ENCODE data around the gene CMSS1.

Gene CMSS1

DNA sequence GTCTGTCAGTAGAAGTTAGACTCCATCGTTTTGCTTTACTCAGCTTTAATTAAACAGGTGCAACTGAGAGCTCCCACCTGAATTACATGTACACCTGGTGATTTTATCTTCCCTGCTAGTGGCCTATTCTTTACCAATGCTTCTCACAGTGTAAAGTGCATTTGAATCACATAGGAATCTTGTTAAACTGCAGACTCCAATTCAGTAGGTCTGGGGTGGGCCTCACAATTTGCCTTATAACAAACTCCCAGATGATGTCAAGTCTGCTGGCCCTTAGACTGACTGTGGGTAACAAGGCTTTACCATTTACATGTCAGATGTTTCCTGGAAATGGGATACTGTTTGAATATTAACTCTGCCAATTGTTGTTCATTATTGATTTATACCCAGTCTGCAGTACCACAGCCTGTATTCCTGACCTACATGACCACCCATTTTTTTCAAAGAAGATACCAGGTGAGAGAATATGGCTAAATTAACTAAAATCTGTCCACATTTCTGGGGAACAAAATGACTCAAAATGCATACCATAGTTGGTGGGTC lies 37.2 kb downstream of the CMSS1 start:
- DNase-seq (ENCODE audit: low spot score) = no peak

DNA sequence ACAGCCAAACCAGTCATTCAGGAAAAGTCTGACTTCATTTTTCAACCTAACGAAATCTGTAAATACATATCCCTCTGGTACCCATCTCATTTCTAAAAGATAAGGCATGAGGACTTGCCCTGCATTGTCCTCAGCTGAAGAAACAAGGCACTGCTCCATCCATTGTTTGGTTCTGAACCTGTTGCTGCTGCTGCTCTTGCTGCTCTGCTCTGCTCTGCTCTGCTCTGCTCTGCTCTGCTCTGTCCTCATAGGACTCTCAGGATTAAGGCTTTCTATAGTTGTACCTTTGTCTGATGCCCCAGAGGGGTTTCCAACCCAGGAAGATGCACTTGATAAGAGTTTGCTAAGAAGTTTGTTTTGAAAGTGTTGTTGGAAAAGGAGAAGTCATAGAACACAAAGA lies 38.2 kb downstream of the CMSS1 start:
- no peak for DNase-seq (ENCODE audit: low spot score)

GRCh38 chr3:99856437-99857220 lies 39.0 kb downstream of the CMSS1 start:
- no peak for DNase-seq (ENCODE audit: low spot score)

DNA sequence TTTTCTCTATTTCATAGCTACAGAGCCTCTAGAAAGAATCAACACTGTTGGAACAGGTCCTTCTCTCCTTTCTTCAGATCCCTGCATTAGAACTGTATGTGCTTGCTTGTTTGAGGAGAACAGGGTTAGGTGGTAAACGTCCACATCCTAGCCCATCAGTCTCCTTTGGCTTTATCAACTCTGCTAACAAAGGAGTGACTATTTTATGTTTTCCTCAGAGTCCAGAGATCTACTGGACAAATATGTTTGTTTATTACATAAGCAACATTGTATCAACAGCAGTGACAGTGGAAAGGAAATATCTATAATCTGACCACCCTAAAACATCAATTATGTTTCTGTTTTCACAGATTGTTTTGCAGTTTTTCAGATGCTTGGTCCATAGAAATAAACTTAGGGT lies 39.6 kb downstream of the CMSS1 start:
- no peak for DNase-seq (ENCODE audit: low spot score)

DNA sequence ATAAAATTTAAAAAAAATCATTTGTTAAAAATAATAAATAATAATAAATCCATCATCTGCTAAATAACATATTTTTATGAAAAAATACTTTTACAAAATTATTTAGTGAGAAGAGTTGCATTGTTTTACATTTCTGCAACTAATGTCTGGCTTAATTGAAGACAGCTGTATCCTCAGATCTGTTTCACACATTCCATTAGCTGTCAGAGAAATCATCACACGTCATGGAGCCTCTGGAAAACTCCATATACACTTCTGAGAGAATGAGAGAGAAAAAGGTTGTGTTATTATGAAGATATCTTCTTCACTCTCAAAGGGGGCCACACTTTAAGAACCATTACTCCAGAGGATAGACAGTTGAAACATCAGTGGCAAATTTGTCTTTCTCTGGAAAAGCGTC lies 40.8 kb downstream of the CMSS1 start:
- DNase-seq (ENCODE audit: low spot score) = no peak

GRCh38 chr3:99859825-99860224 lies 42.2 kb downstream of the CMSS1 start:
- DNase-seq (ENCODE audit: low spot score) = peak; percentile 85

DNA sequence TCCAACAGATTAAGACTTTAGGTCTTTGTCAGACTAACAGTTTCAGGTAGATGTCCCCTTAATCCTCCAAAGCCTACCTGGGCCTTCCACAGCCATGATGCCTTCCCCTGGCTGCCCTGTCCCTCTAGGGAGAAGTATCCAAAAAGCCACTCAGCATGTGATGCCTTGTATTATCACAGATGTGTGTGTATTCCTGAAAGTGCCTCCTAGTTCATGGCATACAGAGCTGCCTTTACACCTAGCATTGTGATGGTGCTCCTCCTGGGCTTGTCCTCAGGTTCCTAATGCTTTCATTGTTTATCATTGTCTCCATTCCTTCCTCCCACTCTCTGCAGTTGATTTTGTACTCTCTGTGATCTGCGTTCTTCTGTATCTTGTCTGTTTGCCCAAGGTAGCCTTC lies 43.6 kb downstream of the CMSS1 start:
- no peak for DNase-seq (ENCODE audit: low spot score)

DNA sequence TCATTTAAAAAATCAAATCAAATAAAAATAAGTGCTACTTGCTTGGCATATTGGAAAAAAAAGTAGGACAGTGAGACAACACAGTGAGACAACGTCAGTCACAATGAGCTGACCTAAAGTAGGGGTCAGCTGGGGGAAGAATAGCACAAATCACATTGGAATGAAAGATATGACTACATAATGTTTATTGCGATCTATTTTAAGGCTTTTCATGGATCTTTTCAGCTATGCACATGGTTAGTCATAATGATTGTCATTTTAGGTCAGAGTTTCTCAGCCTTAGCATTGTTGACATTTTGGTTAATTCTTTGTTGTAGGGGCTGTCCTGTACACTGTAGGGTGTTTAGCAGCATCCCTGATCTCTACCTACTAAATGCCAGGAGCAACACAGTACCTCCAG lies 44.5 kb downstream of the CMSS1 start:
- peak; percentile 65 for DNase-seq (ENCODE audit: low spot score)

DNA sequence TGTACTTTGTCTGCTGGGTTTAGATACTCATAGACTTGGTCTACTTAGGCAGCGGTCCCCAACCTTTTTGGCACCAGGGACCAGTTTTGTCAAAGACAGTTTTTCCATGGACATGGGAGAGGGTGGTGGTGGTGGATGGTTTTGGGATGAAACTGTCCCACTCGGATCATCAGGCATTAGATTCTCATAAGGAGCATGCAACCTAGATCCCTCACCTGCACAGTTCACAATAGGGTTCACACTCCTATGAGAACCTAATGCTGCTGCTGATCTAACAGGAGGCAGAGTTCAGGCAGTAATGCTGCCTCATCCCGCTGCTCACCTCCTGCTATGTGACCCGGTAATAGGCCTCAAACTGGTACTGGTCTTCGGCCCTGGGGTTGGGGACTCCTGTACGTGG lies 45.3 kb downstream of the CMSS1 start:
- no peak for DNase-seq (ENCODE audit: low spot score)

DNA sequence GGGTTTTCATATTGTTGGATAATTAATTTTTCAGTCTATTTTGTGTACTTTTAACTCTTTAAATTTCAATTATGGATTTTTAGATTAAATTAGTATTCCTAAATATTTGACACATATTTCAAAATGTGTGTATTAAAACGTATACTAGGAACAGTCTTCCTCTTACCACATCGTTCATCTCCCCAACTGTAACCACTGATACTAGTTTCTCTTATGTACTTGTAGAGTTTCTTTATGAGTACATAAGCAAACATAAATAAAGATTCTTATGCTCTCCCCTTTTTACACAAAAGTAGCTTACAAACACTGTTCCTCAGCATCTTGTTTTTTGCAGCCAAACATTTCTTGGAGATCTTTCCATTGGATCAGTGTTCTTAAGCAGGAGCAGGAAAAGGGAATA lies 45.9 kb downstream of the CMSS1 start:
- no peak for DNase-seq (ENCODE audit: low spot score)

DNA sequence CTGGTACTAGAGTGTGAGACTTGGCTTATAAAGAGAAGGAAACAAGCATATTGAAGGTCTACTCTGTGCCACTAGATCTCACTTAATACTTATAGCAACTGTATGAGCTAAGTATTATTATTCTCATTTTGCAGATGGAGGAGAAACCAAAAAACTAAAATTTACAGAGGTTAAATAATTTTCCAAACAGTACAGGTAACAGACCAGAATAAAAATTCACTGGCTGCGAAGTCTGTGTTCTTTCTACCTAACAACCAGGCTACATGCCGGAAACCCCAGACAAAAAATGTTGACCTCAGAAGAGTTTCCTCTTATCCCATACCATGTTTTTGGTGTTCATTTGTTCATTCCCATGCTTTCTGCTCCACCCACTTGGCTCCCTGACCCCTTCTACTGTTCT lies 46.6 kb downstream of the CMSS1 start:
- DNase-seq (ENCODE audit: low spot score) = no peak

DNA sequence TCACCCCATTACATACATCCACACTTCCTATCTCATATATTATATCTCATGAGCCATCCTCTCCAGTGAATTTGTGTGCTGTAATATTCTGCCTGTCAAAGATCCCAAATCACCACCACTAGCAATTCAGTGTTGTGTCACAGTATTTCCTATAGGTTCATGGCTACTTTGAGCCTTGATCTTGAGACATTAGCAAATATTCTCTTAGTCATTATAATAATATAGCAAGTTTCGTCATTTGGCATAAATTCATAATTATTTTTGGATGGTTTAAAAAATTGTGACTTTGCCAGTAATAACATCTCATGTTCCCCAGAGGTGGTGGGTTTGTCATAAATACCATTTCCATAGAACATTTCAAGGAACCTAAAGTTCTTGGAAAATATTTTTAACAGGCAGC lies 47.7 kb downstream of the CMSS1 start:
- no peak for DNase-seq (ENCODE audit: low spot score)

GRCh38 chr3:99866261-99866761 lies 48.6 kb downstream of the CMSS1 start:
- peak; percentile 69 for DNase-seq (ENCODE audit: low spot score)

DNA sequence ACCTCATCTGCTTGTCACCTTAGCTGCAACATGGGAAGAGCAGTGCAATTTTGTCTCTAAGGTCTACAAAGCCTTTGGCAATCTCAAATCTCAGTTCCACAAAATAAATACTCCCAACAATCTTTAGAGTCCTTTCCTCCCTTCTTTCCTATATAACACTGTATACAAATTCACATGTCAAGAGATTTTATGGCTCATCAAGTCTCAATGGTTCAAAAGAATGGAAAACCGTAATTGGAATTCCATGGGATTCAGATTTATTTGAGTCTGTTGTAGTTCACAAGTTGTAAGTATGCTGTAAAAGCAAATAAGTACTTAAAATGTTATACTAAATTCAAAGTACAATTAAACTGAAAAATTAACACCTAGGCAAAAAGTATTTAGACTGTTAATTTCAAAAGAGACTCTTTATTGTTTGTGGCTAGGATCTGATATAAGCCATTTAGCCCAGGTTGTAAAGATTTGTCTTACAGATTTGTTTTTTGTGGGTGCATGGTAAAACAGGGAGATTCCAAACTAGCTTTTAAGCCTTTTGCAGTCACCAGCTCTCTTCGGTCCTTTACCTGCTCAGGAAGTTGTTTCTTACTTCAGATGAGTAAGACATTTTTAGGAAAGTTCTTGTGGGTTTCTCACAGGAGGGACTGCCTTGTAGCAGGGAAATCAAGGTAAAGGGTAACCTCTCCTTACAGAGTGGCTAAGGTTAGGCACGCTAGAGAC lies 50.1 kb downstream of the CMSS1 start:
- no peak for DNase-seq (ENCODE audit: low spot score)

GRCh38 chr3:99868311-99868646 lies 50.6 kb downstream of the CMSS1 start:
- DNase-seq (ENCODE audit: low spot score) = no peak

DNA sequence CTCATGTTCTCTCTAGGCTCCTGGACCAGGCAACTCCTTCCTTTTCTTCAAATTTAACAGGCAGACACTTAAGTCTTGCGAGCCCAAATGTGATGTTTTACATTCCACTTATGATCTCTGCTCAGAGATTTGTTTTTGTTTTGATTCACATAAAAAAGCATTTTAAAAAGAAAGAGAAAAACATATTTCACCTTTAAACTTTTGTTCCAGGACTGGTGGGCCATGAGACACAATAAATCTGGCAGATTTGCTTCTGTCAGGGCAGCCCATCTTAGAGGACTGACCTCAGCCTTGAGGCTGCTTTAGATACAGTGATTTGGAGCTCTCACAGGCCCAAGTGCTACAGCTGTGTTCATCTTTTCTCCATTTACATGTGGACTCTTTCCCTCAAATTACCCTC lies 52.0 kb downstream of the CMSS1 start:
- no peak for DNase-seq (ENCODE audit: low spot score)

DNA sequence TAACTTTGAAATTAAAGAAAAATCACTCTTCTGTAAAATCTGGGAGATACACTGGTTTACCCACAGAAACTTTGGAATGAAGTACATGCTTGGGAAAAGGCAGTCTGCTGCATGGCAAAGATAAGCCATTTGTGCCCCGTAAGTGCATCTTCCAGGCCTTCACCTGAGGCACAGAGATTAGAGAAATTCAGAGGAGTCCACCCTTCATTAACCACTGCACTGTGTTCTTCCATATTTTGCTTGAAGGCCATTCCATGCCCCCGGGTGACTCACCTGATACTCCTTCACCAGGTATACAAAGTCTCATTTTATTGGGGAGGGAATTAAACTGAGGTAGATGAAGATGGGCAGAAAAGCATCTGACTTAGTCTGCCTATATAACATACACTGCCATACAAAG lies 53.0 kb downstream of the CMSS1 start:
- no peak for DNase-seq (ENCODE audit: low spot score)

GRCh38 chr3:99871231-99872045 lies 53.8 kb downstream of the CMSS1 start:
- no peak for DNase-seq (ENCODE audit: low spot score)

- DNase-seq (ENCODE audit: low spot score) = peak; percentile 7
Observed at GRCh38 chr3:99872923-99873254, 55.2 kb downstream of the CMSS1 start.

DNA sequence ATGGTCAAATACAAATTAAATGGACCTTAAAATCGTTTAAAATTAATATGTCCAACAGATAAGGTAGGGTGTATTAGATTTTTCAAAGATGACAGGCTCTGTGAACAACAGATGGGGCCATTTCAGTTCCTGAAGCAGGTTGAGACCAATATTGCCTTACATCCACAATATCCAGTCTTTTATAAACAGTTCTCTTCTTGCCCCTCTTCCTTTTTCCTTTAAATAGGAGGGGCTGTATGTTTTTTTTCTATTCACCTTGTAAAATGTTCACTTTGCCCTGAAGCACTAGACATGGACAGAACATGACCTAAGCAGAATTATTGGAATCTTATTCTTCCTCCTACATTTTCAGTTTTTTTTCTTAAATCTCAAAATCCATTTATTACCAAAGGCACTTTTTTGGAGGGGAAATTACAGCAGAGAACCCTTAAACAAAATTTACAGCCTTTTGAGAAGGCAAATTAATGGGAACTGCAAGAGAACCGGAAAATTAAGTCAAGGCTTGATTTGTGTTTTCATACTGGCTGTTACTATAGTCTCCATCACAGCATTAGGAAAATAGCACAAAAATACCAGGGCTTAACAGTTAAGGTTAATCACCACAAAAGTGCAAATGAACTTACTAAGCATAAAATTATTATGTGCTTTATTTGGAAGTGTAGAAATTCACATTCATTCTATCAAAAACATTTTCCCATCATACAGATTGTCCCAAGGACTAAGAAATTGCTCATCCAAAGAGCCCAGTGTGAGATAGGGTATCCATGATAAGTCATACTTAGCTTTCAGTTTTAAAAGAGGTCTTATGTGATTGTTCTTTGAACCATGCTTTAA lies 55.8 kb downstream of the CMSS1 start:
- no peak for DNase-seq (ENCODE audit: low spot score)

DNA sequence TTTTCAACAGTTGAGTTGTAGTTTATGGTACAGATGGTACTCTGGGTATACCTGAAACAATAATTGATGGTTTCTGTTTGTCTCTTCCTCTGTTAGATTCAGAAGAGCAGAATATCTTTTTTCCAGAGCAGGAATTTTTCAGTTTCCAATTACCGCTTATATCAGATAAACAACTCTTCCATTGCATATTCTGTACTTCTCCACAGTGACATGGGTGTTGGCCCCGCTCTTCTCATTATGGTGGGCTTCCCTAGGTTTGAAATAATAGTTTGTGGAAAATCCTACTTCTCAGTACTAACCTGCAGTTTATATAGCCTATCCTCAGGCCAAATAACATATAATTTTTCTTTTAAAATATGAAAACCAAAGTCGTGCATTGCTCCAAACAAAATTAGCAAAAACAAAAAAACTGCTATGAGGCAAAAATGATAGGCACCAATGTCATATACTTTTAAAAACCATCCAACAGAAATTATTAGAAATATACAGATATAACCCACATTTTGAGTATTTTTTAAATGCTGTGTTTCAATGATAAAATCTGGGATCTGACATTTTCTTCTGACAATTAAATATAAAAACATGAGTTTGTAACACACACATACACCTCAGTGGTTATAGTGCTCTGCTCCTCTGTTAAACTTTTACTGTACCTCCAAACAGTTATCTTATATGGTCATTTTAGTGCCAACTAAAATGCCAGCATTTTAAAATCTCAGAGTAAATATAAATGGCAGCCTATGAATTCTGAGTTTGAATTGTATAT lies 56.8 kb downstream of the CMSS1 start:
- no peak for DNase-seq (ENCODE audit: low spot score)

Measured in AG08395 (cell line).